MM.1S (cell line): ENCODE results near the gene USP47.

Experiments
- DNase-seq: peaks from one replicate; pipeline ENCODE4 v3.0.0-alpha.2; 2015
- H2AFZ ChIP-seq: fragments of 300-600 bp; sonication (generic); 2 replicates; pipeline ENCODE4 v1.6.0; 2016; ENCODE audit warnings: antibody characterized with exemption, low read length
- H3F3A ChIP-seq: fragments of 300-600 bp; sonication (generic); 2 replicates; pipeline ENCODE4 v1.6.1; 2016; ENCODE audit warnings: mild to moderate bottlenecking, antibody characterized with exemption, low read length, moderate library complexity, mixed read lengths; ENCODE audit not compliant: insufficient read depth
- H3K27ac ChIP-seq: fragments of 300-600 bp; sonication (generic); 2 replicates; pipeline ENCODE4 v1.5.1; 2016; ENCODE audit warnings: mild to moderate bottlenecking, low read length
- H3K27me3 ChIP-seq: fragments of 300-600 bp; sonication (generic); replicated peaks from 2 replicates; pipeline ENCODE4 v1.6.0; 2016; ENCODE audit warnings: low read length; ENCODE audit not compliant: insufficient read depth
- H3K36me3 ChIP-seq: fragments of 300-600 bp; sonication (generic); replicated peaks from 2 replicates; pipeline ENCODE4 v1.6.1; 2016; ENCODE audit warnings: mild to moderate bottlenecking, low read length, mixed read lengths; ENCODE audit not compliant: insufficient read depth
- H3K4me1 ChIP-seq: fragments of 300-600 bp; sonication (generic); 2 replicates; pipeline ENCODE4 v1.6.1; 2016; ENCODE audit warnings: low read length, mixed read lengths
- H3K4me2 ChIP-seq: fragments of 300-600 bp; sonication (generic); 2 replicates; pipeline ENCODE4 v1.6.0; 2016; ENCODE audit warnings: low read depth, low read length
- H3K4me3 ChIP-seq: fragments of 300-600 bp; sonication (generic); 2 replicates; pipeline ENCODE4 v1.5.1; 2016; ENCODE audit warnings: low read length, mixed read lengths
- H3K79me2 ChIP-seq: fragments of 300-600 bp; sonication (generic); 2 replicates; pipeline ENCODE4 v1.6.1; 2016; ENCODE audit warnings: mixed run types, low read length, mixed read lengths
- H3K9ac ChIP-seq: fragments of 300-600 bp; sonication (generic); 2 replicates; pipeline ENCODE4 v1.6.1; 2016; ENCODE audit warnings: low read length, mixed read lengths
- H3K9me2 ChIP-seq: fragments of 300-600 bp; sonication (generic); replicated peaks from 2 replicates; pipeline ENCODE4 v1.6.1; 2016; ENCODE audit warnings: mild to moderate bottlenecking, low read length, mixed read lengths; ENCODE audit not compliant: insufficient read depth
- H3K9me3 ChIP-seq: fragments of 300-600 bp; sonication (generic); replicated peaks from 2 replicates; pipeline ENCODE4 v1.6.1; 2016; ENCODE audit warnings: mild to moderate bottlenecking, low read length, mixed read lengths; ENCODE audit not compliant: insufficient read depth
- H4K20me1 ChIP-seq: fragments of 300-600 bp; sonication (generic); 2 replicates; pipeline ENCODE4 v1.6.1; 2016; ENCODE audit warnings: mild to moderate bottlenecking, low read length, moderate library complexity, mixed read lengths; ENCODE audit not compliant: insufficient read depth
- CTCF ChIP-seq: fragments of 300-600 bp; sonication (generic); IDR thresholded peaks from 2 replicates; pipeline ENCODE4 v1.5.1; 2016; ENCODE audit warnings: antibody characterized with exemption, low read length, mixed read lengths
- EZH2 ChIP-seq: fragments of 300-600 bp; sonication (generic); optimal IDR thresholded peaks from 2 replicates; pipeline ENCODE3; 2017; ENCODE audit warnings: low read depth, mild to moderate bottlenecking, antibody characterized with exemption, low read length, mixed read lengths
- EZH2phosphoT487 ChIP-seq: fragments of 300-600 bp; sonication (generic); IDR thresholded peaks from 2 replicates; pipeline ENCODE4 v1.6.1; 2018; ENCODE audit warnings: antibody characterized with exemption, low read length

USP47 gene

GRCh38 chr11:11940551-11940950, 98.8 kb downstream of the USP47 start:
- H3K27ac ChIP-seq = no peak overlapping the region
- H3K4me2 ChIP-seq = no peak overlapping the region
- no peak for DNase-seq
- H4K20me1 ChIP-seq = no peaks in the 10 kb centered on the region
- no peaks in the 10 kb centered on the region for H3F3A ChIP-seq
- no peak overlapping the region for H3K9ac ChIP-seq
- H3K9me2 ChIP-seq = no peaks in the 10 kb centered on the region
- H3K9me3 ChIP-seq = no peaks in the 10 kb centered on the region
- TF ChIP-seq EZH2phosphoT487 = no peak
- H3K79me2 ChIP-seq = no peaks in the 10 kb centered on the region
- H3K27me3 ChIP-seq = no peaks in the 10 kb centered on the region
- no peaks in the 10 kb centered on the region; the same call in 1 of the 2 replicates for H3K36me3 ChIP-seq
- no peaks in the 10 kb centered on the region for H3K4me1 ChIP-seq
- no peak overlapping the region for H3K4me3 ChIP-seq
- H2AFZ ChIP-seq = no peak overlapping the region

GRCh38 chr11:11942668-11943067, 100.9 kb downstream of the USP47 start:
- Histone ChIP-seq H3K9me2 (no peaks in the 10 kb centered on the region), H3K4me1 (no peaks in the 10 kb centered on the region), H3F3A (no peaks in the 10 kb centered on the region), H3K79me2 (no peaks in the 10 kb centered on the region), H3K36me3 (no peaks in the 10 kb centered on the region; the same call in 1 of the 2 replicates), H3K9me3 (no peaks in the 10 kb centered on the region), H3K4me3 (no peak overlapping the region), H3K27me3 (no peaks in the 10 kb centered on the region), H3K9ac (no peak overlapping the region), H3K27ac (no peak overlapping the region), H3K4me2 (no peak overlapping the region), H2AFZ (no peak overlapping the region), H4K20me1 (no peaks in the 10 kb centered on the region)
- no peak for DNase-seq
- no peak for TF ChIP-seq EZH2
- TF ChIP-seq EZH2phosphoT487 = no peak
- TF ChIP-seq CTCF = no peak

GRCh38 chr11:11944444-11944843, 102.7 kb downstream of the USP47 start:
- Histone ChIP-seq H3K9me2 (no peaks in the 10 kb centered on the region), H3K4me1 (no peaks in the 10 kb centered on the region), H3K4me3 (no peak overlapping the region), H4K20me1 (no peaks in the 10 kb centered on the region), H3K4me2 (no peak overlapping the region), H3K9me3 (no peaks in the 10 kb centered on the region), H3F3A (no peaks in the 10 kb centered on the region), H3K27ac (no peak overlapping the region), H3K27me3 (no peaks in the 10 kb centered on the region), H3K79me2 (no peaks in the 10 kb centered on the region), H3K9ac (no peak overlapping the region), H3K36me3 (no peaks in the 10 kb centered on the region), H2AFZ (no peak overlapping the region)
- DNase-seq = no peak
- no peak for TF ChIP-seq CTCF
- no peak for TF ChIP-seq EZH2
- TF ChIP-seq EZH2phosphoT487 = no peak

GRCh38 chr11:11946180-11946579, 104.4 kb downstream of the USP47 start:
- no peaks in the 10 kb centered on the region for H3K9me2 ChIP-seq
- DNase-seq = no peak
- no peaks in the 10 kb centered on the region for H4K20me1 ChIP-seq
- H3K36me3 ChIP-seq = 0 out of 2 replicates have a peak, but pooled peaks cover 3% of the 10 kb centered on the region
- H3F3A ChIP-seq = no peaks in the 10 kb centered on the region
- H3K4me1 ChIP-seq = no peaks in the 10 kb centered on the region
- H2AFZ ChIP-seq = no peak overlapping the region
- no peaks in the 10 kb centered on the region for H3K27me3 ChIP-seq
- no peaks in the 10 kb centered on the region for H3K9me3 ChIP-seq
- no peak overlapping the region for H3K4me3 ChIP-seq
- no peak overlapping the region for H3K9ac ChIP-seq
- no peak overlapping the region for H3K4me2 ChIP-seq
- H3K79me2 ChIP-seq = no peaks in the 10 kb centered on the region
- H3K27ac ChIP-seq = no peak overlapping the region
- TF ChIP-seq EZH2phosphoT487 (no peak), CTCF (no peak), EZH2 (no peak)
